Glutamatergic neuron (in vitro differentiated cells): Measurements from ENCODE around the gene CMTM5. TPM values are rescaled to one million over a fixed set of nuclear protein-coding genes. Genes with fewer than 3 reads are reported as not detected.
"Not testable (repeated sequence)": the region's sequence is repeated elsewhere in the genome, so short reads cannot be mapped to it uniquely, and the experiment has no call there.

Experiments used
- DNase-seq: peaks from one replicate; pipeline ENCODE4 v3.0.0; 2022
- H3K27ac Mint-ChIP-seq: one replicate; pipeline ENCODE4 v1.8.0; 2020; ENCODE audit warnings: mild to moderate bottlenecking, mixed read lengths, inconsistent platforms; ENCODE audit not compliant: unreplicated experiment
- H3K27me3 Mint-ChIP-seq: one replicate; pipeline ENCODE4 v1.8.0; 2020; ENCODE audit warnings: mild to moderate bottlenecking, moderate library complexity, mixed read lengths, inconsistent platforms; ENCODE audit not compliant: unreplicated experiment
- H3K36me3 Mint-ChIP-seq: one replicate; pipeline ENCODE4 v1.8.0; 2020; ENCODE audit warnings: mild to moderate bottlenecking, mixed read lengths, inconsistent platforms; ENCODE audit not compliant: unreplicated experiment
- H3K4me1 Mint-ChIP-seq: one replicate; pipeline ENCODE4 v1.8.0; 2020; ENCODE audit warnings: mild to moderate bottlenecking, low read depth, mixed read lengths, inconsistent platforms; ENCODE audit not compliant: unreplicated experiment
- H3K4me3 Mint-ChIP-seq: one replicate; pipeline ENCODE4 v1.8.0; 2020; ENCODE audit warnings: mild to moderate bottlenecking, mixed read lengths, inconsistent platforms; ENCODE audit not compliant: unreplicated experiment
- H3K9me3 Mint-ChIP-seq: one replicate; pipeline ENCODE4 v1.8.0; 2020; ENCODE audit warnings: mild to moderate bottlenecking, moderate library complexity, mixed read lengths, inconsistent platforms; ENCODE audit not compliant: unreplicated experiment
- total RNA-seq: library from RNA; stranded (reverse); fragmentation: NEBNext Ultra II Directional; extraction: Animal tissue kit (Norgen Biotek cat#: 25700); gene quantifications from one replicate; pipeline ENCODE4 v1.2.1, GENCODE V29; 2021; ENCODE audit not compliant: unreplicated experiment
- TF ChIP-seq, protein P1 (sequence below): fragments of 200-600 bp; sonication (generic); IDR thresholded peaks from one replicate; pipeline ENCODE4 v1.5.0; 2021; ENCODE audit not compliant: partially characterized antibody, unreplicated experiment

CMTM5 gene
- total RNA-seq, 1 donor from 2014 or later: not detected

GRCh38 chr14:23389396-23389795 is 12.6 kb downstream of the CMTM5 start:
- Mint-ChIP-seq H3K27ac (no peak overlapping the region), H3K36me3 (peaks cover 9% of the 10 kb centered on the region), H3K4me3 (no peak overlapping the region), H3K9me3 (peaks cover 8% of the 10 kb centered on the region), H3K27me3 (peaks cover 15% of the 10 kb centered on the region), H3K4me1 (no peaks in the 10 kb centered on the region)
- DNase-seq: no peak
- TF ChIP-seq, protein P1, sequence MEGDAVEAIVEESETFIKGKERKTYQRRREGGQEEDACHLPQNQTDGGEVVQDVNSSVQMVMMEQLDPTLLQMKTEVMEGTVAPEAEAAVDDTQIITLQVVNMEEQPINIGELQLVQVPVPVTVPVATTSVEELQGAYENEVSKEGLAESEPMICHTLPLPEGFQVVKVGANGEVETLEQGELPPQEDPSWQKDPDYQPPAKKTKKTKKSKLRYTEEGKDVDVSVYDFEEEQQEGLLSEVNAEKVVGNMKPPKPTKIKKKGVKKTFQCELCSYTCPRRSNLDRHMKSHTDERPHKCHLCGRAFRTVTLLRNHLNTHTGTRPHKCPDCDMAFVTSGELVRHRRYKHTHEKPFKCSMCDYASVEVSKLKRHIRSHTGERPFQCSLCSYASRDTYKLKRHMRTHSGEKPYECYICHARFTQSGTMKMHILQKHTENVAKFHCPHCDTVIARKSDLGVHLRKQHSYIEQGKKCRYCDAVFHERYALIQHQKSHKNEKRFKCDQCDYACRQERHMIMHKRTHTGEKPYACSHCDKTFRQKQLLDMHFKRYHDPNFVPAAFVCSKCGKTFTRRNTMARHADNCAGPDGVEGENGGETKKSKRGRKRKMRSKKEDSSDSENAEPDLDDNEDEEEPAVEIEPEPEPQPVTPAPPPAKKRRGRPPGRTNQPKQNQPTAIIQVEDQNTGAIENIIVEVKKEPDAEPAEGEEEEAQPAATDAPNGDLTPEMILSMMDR: no peak

GRCh38 chr14:23389871-23390270 is 13.0 kb downstream of the CMTM5 start:
- H3K27me3 Mint-ChIP-seq: peaks cover 14% of the 10 kb centered on the region

DNA sequence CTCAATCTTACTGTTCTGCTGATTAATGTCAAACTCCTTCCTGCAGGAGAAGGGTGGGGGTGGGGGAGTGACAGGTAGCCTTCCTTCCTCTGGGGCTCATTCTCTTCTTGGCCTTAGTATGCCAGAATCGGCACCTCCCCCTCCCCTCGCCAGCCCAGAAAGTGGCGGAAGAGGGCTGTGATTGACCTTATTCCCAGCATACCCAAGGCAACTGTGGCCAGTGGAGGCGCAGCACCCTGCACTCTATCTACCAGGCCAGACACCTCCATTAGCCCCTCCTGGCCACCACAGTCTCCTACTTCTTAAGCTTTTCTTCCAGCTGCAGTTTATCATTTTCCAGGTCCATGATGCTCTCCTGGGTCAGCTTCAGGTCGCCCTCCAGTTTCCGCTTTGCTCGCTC is 15.8 kb downstream of the CMTM5 start:
- peaks cover 4% of the 10 kb centered on the region for H3K9me3 Mint-ChIP-seq
- no peak overlapping the region for H3K4me3 Mint-ChIP-seq
- TF ChIP-seq, protein P1: no peak
- H3K4me1 Mint-ChIP-seq: no peaks in the 10 kb centered on the region
- no peaks in the 10 kb centered on the region for H3K36me3 Mint-ChIP-seq
- peaks cover 10% of the 10 kb centered on the region for H3K27me3 Mint-ChIP-seq
- no peak overlapping the region for H3K27ac Mint-ChIP-seq
- DNase-seq: no peak

More at GRCh38 chr14:23389871-23390270, 13.0 kb downstream of the CMTM5 start:
- not testable (repeated sequence) for H3K4me3 Mint-ChIP-seq, H3K9me3 Mint-ChIP-seq, H3K36me3 Mint-ChIP-seq, DNase-seq, H3K4me1 Mint-ChIP-seq, H3K27ac Mint-ChIP-seq

DNA sequence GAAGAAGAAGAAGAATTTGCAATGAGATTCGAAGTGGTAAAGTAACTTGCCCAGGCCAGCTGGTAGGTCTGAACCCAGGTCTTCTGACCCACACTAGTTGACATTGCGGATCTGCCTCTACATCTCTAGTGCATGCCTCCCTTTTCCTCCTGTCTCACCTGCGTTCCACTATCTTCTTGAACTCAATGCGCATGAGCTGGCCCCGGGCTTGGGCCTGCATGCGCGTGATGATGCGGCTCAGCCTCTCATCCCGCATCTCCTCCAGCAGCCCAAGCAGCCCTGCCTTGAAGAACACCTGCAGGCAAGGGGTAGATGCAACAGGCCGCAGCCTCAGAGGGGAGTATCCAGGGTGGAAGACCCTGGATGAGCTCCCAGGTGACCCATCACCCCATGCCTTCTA is 19.3 kb downstream of the CMTM5 start:
- no peak overlapping the region for H3K27ac Mint-ChIP-seq
- TF ChIP-seq, protein P1: no peak
- H3K36me3 Mint-ChIP-seq: no peaks in the 10 kb centered on the region
- DNase-seq: no peak
- peaks cover 2% of the 10 kb centered on the region for H3K9me3 Mint-ChIP-seq
- H3K4me3 Mint-ChIP-seq: no peak overlapping the region
- H3K4me1 Mint-ChIP-seq: no peaks in the 10 kb centered on the region
- peaks cover 4% of the 10 kb centered on the region for H3K27me3 Mint-ChIP-seq

DNA sequence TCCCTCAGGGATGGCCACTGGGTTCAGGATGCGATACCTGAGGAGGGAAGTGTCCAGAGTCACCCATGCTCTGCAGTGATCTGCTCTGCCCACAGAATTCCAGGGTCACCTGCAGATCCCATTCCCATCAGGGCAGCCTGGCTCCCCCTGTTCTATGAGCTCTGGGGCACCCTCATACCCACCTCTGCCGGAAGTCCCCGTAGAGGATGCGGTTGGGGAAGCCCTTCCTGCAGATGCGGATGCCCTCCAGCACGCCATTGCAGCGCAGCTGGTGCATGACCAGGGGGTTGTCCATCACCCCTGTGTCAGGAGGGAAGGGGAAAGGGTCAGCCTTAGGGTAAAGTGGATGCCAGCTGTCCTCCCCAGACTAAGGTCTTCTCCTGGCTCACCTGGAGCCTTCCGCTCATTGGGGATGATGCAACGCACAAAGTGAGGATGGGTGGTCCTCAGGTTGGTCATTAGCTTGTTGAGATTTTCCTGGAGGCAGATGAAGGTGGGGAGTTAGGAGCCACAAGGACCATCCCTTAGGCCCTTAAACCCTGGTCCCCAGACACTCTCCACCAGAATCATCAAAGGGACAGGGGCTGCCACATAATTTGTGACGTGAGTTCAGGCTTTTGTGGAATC is 20.0 kb downstream of the CMTM5 start:
- Mint-ChIP-seq H3K36me3 (no peaks in the 10 kb centered on the region), H3K4me3 (no peak overlapping the region), H3K27ac (no peak overlapping the region), H3K9me3 (peaks cover 4% of the 10 kb centered on the region), H3K4me1 (no peaks in the 10 kb centered on the region), H3K27me3 (peaks cover 7% of the 10 kb centered on the region)
- TF ChIP-seq, protein P1: no peak
- DNase-seq: no peak
